Left ventricle myocardium inferior (tissue), 1 donor: ENCODE results near the gene PISD. TPM values are rescaled to one million over a fixed set of nuclear protein-coding genes. Genes with fewer than 3 reads are reported as not detected.

Source experiments
- DNase-seq: peaks from one replicate; pipeline ENCODE4 v3.0.0-alpha.2; 2020
- H3K27ac ChIP-seq: fragments of 200-600 bp; replicated peaks from 2 replicates; pipeline ENCODE4 v1.8.0; 2021
- H3K27me3 ChIP-seq: fragments of 200-600 bp; 2 replicates; pipeline ENCODE4 v1.8.0; 2021; ENCODE audit warnings: low read depth
- H3K36me3 ChIP-seq: fragments of 200-600 bp; 2 replicates; pipeline ENCODE4 v1.8.0; 2021
- H3K4me1 ChIP-seq: fragments of 200-600 bp; 2 replicates; pipeline ENCODE4 v1.8.0; 2021
- H3K4me3 ChIP-seq: fragments of 200-600 bp; 2 replicates; pipeline ENCODE4 v1.8.0; 2021; ENCODE audit warnings: mild to moderate bottlenecking, moderate library complexity
- H3K9me3 ChIP-seq: fragments of 200-600 bp; replicated peaks from 2 replicates; pipeline ENCODE4 v1.8.0; 2021
- CTCF ChIP-seq: fragments of 200-600 bp; IDR thresholded peaks from 2 replicates; pipeline ENCODE4 v1.8.0; 2021; ENCODE audit warnings: antibody characterized with exemption, mild to moderate bottlenecking, borderline replicate concordance
- intact Hi-C: fragments of 100-400 bp; cut with micrococcal nuclease; formaldehyde crosslinking; loops from one replicate; pipeline ENCODE4 v1.11.0; 2022
- total RNA-seq: library from RNA; stranded (reverse); fragmentation: NEBNext Ultra II Directional; extraction: Animal tissue kit (Norgen Biotek cat#: 25700); gene quantifications from one replicate; pipeline ENCODE4 v1.2.1, GENCODE V29; 2021
- donor health status: DM: no; HTN: yes; CAD: no; lungs with severe emphysema.

The PISD gene
- total RNA-seq, 1 donor from 2014 or later: 18.1 TPM

DNA sequence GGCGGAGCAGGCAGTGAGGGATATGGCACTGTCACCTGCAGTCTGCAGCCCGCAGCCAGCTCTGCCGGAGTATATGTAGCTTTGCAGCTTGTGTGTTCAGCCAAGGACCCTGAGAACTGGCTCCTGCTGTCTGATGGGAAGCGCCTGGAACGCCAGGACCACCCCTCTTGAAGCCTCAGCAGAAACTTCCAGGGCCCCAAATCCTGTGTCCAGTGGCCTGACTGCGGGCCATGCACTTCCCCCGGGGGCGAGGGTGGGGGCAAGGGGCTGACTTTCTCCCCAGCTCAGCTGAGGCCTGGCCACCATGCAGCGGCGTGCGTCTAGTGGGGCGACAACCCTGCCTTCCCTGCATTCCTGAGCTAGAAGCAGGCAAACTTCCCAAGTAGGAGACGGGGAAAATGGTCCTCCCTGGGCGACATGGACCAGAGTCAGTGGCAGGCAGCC is 32.3 kb downstream of the PISD start:
- H3K27ac ChIP-seq: peak overlapping the region; percentile 92
- no peak for DNase-seq
- H3K4me1 ChIP-seq: peaks cover 73% of the 10 kb centered on the region
- no peaks in the 10 kb centered on the region for H3K27me3 ChIP-seq
- no peak for TF ChIP-seq CTCF
- intact Hi-C loops: loop anchor here (5.0 kb wide), 1 partner anchor 72 kb away; no protein-coding TSS in a partner anchor
- H3K4me3 ChIP-seq: peak overlapping the region; percentile 93
- H3K9me3 ChIP-seq: no peaks in the 10 kb centered on the region
- H3K36me3 ChIP-seq: no peaks in the 10 kb centered on the region

- no peaks in the 10 kb centered on the region for H3K36me3 ChIP-seq
- H3K9me3 ChIP-seq: no peaks in the 10 kb centered on the region
- intact Hi-C loops: no loop called here
- TF ChIP-seq CTCF: no peak
- H3K4me3 ChIP-seq: peak overlapping the region; percentile 93
- peaks cover 74% of the 10 kb centered on the region for H3K4me1 ChIP-seq
- no peak for DNase-seq
- no peaks in the 10 kb centered on the region for H3K27me3 ChIP-seq
- peak overlapping the region; percentile 92 for H3K27ac ChIP-seq
Observed at GRCh38 chr22:31628969-31629708, 32.9 kb downstream of the PISD start.

- Histone ChIP-seq H3K36me3 (no peaks in the 10 kb centered on the region), H3K27me3 (no peaks in the 10 kb centered on the region), H3K4me3 (no peak overlapping the region), H3K27ac (no peak overlapping the region), H3K9me3 (no peaks in the 10 kb centered on the region), H3K4me1 (peaks cover 69% of the 10 kb centered on the region)
- TF ChIP-seq CTCF: no peak
- DNase-seq: no peak
- intact Hi-C loops: no loop called here
Observed at GRCh38 chr22:31628362-31628761, 33.7 kb downstream of the PISD start.

GRCh38 chr22:31627223-31627731 is 34.7 kb downstream of the PISD start:
- H3K4me3 ChIP-seq: no peak overlapping the region
- no peaks in the 10 kb centered on the region for H3K27me3 ChIP-seq
- TF ChIP-seq CTCF: no peak
- intact Hi-C loops: no loop called here
- H3K4me1 ChIP-seq: peaks cover 68% of the 10 kb centered on the region
- DNase-seq: no peak
- H3K9me3 ChIP-seq: no peaks in the 10 kb centered on the region
- peak overlapping the region; percentile 6 for H3K27ac ChIP-seq
- no peaks in the 10 kb centered on the region for H3K36me3 ChIP-seq

- H3K4me1 ChIP-seq: peaks cover 68% of the 10 kb centered on the region
- H3K36me3 ChIP-seq: peaks cover 1% of the 10 kb centered on the region
- H3K4me3 ChIP-seq: no peak overlapping the region
Observed at GRCh38 chr22:31626427-31627150, 35.4 kb downstream of the PISD start.

More at GRCh38 chr22:31626427-31627150, 35.4 kb downstream of the PISD start:
- Histone ChIP-seq H3K9me3 (no peaks in the 10 kb centered on the region), H3K27me3 (no peaks in the 10 kb centered on the region), H3K27ac (peak overlapping the region; percentile 59)
- intact Hi-C loops: no loop called here
- TF ChIP-seq CTCF: no peak
- DNase-seq: no peak
